Measurements from ENCODE around the gene POLE.

DNA sequence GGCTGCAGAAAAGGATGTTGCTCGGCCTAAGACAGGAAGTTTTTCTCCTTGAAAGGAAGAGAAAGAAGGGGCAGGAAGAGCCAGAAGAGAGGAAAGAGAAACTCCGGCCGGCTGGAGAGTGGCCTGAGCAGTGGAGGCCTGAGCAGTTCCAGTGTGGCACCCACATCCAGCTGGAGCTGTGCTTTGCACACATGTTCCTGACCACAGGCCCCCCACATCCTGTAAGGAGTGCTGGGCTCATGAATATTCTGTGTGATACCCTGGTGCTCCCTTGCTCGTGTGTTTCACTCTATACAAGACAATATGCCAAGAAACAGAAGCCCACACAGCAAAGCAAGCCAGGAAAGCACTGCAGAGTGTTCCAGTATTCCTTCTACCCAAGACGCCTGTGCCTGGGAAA, 27.1 kb downstream of the POLE start:
- TF ChIP-seq EZH2phosphoT487 (IDR thresholded peaks at IDR 0.05; ENCODE audit: low read depth, severe bottlenecking, unreplicated experiment): no peak
- TF ChIP-seq, protein P1, sequence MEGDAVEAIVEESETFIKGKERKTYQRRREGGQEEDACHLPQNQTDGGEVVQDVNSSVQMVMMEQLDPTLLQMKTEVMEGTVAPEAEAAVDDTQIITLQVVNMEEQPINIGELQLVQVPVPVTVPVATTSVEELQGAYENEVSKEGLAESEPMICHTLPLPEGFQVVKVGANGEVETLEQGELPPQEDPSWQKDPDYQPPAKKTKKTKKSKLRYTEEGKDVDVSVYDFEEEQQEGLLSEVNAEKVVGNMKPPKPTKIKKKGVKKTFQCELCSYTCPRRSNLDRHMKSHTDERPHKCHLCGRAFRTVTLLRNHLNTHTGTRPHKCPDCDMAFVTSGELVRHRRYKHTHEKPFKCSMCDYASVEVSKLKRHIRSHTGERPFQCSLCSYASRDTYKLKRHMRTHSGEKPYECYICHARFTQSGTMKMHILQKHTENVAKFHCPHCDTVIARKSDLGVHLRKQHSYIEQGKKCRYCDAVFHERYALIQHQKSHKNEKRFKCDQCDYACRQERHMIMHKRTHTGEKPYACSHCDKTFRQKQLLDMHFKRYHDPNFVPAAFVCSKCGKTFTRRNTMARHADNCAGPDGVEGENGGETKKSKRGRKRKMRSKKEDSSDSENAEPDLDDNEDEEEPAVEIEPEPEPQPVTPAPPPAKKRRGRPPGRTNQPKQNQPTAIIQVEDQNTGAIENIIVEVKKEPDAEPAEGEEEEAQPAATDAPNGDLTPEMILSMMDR (IDR thresholded peaks at IDR 0.05; ENCODE audit: poor library complexity): no peak
- TF ChIP-seq EZH2 (IDR thresholded peaks at IDR 0.05; ENCODE audit: borderline replicate concordance): no peak

Measured in hepatocyte (in vitro differentiated cells).